TTC549 (cell line): ENCODE results near the gene PCTP.

Experiments used
- FAIRE-seq: peaks from 2 replicates; lab custom pipeline; 2012; peaks lifted over from hg19 to GRCh38; lab: Jason Lieb, UNC

The PCTP gene

GRCh38 chr17:55806745-55807495, 56.1 kb downstream of the PCTP start:
- no peak for FAIRE-seq

- no peak for FAIRE-seq
Observed at GRCh38 chr17:55811536-55811935, 60.7 kb downstream of the PCTP start.

- no peak for FAIRE-seq
Observed at GRCh38 chr17:55812323-55812722, 61.5 kb downstream of the PCTP start.

GRCh38 chr17:55813944-55814343, 63.1 kb downstream of the PCTP start:
- no peak for FAIRE-seq

GRCh38 chr17:55814377-55814776, 63.5 kb downstream of the PCTP start:
- FAIRE-seq, result no peak

GRCh38 chr17:55816532-55817396, 65.9 kb downstream of the PCTP start:
- FAIRE-seq, result no peak

GRCh38 chr17:55817397-55817709, 66.5 kb downstream of the PCTP start:
- FAIRE-seq, result no peak

- no peak for FAIRE-seq
Observed at GRCh38 chr17:55818026-55818425, 67.2 kb downstream of the PCTP start.

- FAIRE-seq, result no peak
Observed at GRCh38 chr17:55818451-55819375, 67.9 kb downstream of the PCTP start.

GRCh38 chr17:55820675-55821074, 69.8 kb downstream of the PCTP start:
- no peak for FAIRE-seq

- FAIRE-seq, result no peak
Observed at GRCh38 chr17:55822028-55822427, 71.2 kb downstream of the PCTP start.

- no peak for FAIRE-seq
Observed at GRCh38 chr17:55825213-55825612, 74.4 kb downstream of the PCTP start.
